H9 (cell line): Measurements from ENCODE around the gene NNT. TPM values are rescaled to one million over a fixed set of nuclear protein-coding genes. Genes with fewer than 3 reads are reported as not detected.
A peak's percentile ranks its signal among the peaks of the same experiment; 100 is the strongest.

Experiments used
- DNase-seq: peaks from one replicate; pipeline ENCODE4 v3.0.0-alpha.2; 2017
- H2AFZ ChIP-seq: one replicate; pipeline ENCODE4 v1.6.1; 2013; ENCODE audit warnings: mild to moderate bottlenecking, low read length, control low read depth, moderate library complexity
- H2AK5ac ChIP-seq: 2 replicates; pipeline ENCODE4 v1.6.1; 2013; ENCODE audit warnings: low read length, control low read depth, mixed read lengths; ENCODE audit not compliant: insufficient read length
- H2BK120ac ChIP-seq: one replicate; pipeline ENCODE4 v1.6.1; 2013; ENCODE audit warnings: low read depth, mild to moderate bottlenecking, low read length, control low read depth, inconsistent platforms; ENCODE audit not compliant: poor library complexity, severe bottlenecking
- H2BK12ac ChIP-seq: 2 replicates; pipeline ENCODE4 v1.6.1; 2013; ENCODE audit warnings: low read length, control low read depth, mixed read lengths, low read depth; ENCODE audit not compliant: insufficient read length
- H2BK15ac ChIP-seq: 2 replicates; pipeline ENCODE4 v1.6.1; 2013; ENCODE audit warnings: low read depth, low read length, control low read depth
- H2BK20ac ChIP-seq: one replicate; pipeline ENCODE4 v1.6.1; 2013; ENCODE audit warnings: low read depth, mild to moderate bottlenecking, low read length, control low read depth, inconsistent platforms; ENCODE audit not compliant: poor library complexity, severe bottlenecking
- H2BK5ac ChIP-seq: 2 replicates; pipeline ENCODE4 v1.6.1; 2013; ENCODE audit warnings: low read length, control low read depth, mixed read lengths; ENCODE audit not compliant: insufficient read length
- H3K14ac ChIP-seq: 2 replicates; pipeline ENCODE4 v1.6.1; 2013; ENCODE audit warnings: low read length, control low read depth; ENCODE audit not compliant: insufficient read depth
- H3K18ac ChIP-seq: 2 replicates; pipeline ENCODE4 v1.6.1; 2013; ENCODE audit warnings: low read depth, mild to moderate bottlenecking, mixed read lengths, low read length, control low read depth; ENCODE audit not compliant: insufficient read length
- H3K23ac ChIP-seq: 2 replicates; pipeline ENCODE4 v1.6.1; 2013; ENCODE audit warnings: low read length, control low read depth, mixed read lengths, low read depth; ENCODE audit not compliant: insufficient read length
- H3K23me2 ChIP-seq: 2 replicates; pipeline ENCODE4 v1.6.1; 2013; ENCODE audit warnings: low read depth, mild to moderate bottlenecking, mixed read lengths, low read length, control low read depth; ENCODE audit not compliant: insufficient read length, poor library complexity, severe bottlenecking
- H3K27ac ChIP-seq: 2 replicates; pipeline ENCODE4 v1.5.1; 2013; ENCODE audit warnings: low read length, control low read depth, mixed read lengths, low read depth; ENCODE audit not compliant: insufficient read length
- H3K27me3 ChIP-seq: 2 replicates; pipeline ENCODE4 v1.6.1; 2013; ENCODE audit warnings: low read length, control low read depth, inconsistent platforms; ENCODE audit not compliant: insufficient read depth
- H3K4ac ChIP-seq: 2 replicates; pipeline ENCODE4 v1.6.1; 2013; ENCODE audit warnings: low read depth, mild to moderate bottlenecking, control low read depth, inconsistent platforms, low read length, moderate library complexity
- H3K4me1 ChIP-seq: 2 replicates; pipeline ENCODE4 v1.6.1; 2013; ENCODE audit warnings: low read length, control low read depth, inconsistent platforms; ENCODE audit not compliant: insufficient read depth
- H3K4me2 ChIP-seq: 2 replicates; pipeline ENCODE4 v1.6.1; 2013; ENCODE audit warnings: low read length, control low read depth, mixed read lengths; ENCODE audit not compliant: insufficient read length, insufficient read depth
- H3K56ac ChIP-seq: 2 replicates; pipeline ENCODE4 v1.6.1; 2013; ENCODE audit warnings: low read depth, mild to moderate bottlenecking, mixed read lengths, low read length, control low read depth; ENCODE audit not compliant: insufficient read length
- H3K79me1 ChIP-seq: 2 replicates; pipeline ENCODE4 v1.6.1; 2013; ENCODE audit warnings: low read depth, mild to moderate bottlenecking, moderate library complexity, low read length, control low read depth, inconsistent platforms; ENCODE audit not compliant: insufficient read depth, poor library complexity, severe bottlenecking
- H3K79me2 ChIP-seq: 2 replicates; pipeline ENCODE4 v1.6.1; 2013; ENCODE audit warnings: low read length, control low read depth, inconsistent platforms; ENCODE audit not compliant: insufficient read depth
- H3K9ac ChIP-seq: 2 replicates; pipeline ENCODE4 v1.6.1; 2013; ENCODE audit warnings: low read length, control low read depth, mixed read lengths; ENCODE audit not compliant: insufficient read length; ENCODE audit errors: extremely low read depth
- H3K9me3 ChIP-seq: one replicate; pipeline ENCODE4 v1.6.1; 2013; ENCODE audit warnings: low read depth, low read length, inconsistent platforms; ENCODE audit not compliant: control insufficient read depth
- H3T11ph ChIP-seq: one replicate; pipeline ENCODE4 v1.6.1; 2013; ENCODE audit warnings: mild to moderate bottlenecking, low read length, control low read depth, inconsistent platforms
- H4K20me1 ChIP-seq: one replicate; pipeline ENCODE4 v1.6.1; 2013; ENCODE audit not compliant: control insufficient read depth, insufficient read length, insufficient read depth
- H4K5ac ChIP-seq: 2 replicates; pipeline ENCODE4 v1.6.1; 2013; ENCODE audit warnings: low read depth, mild to moderate bottlenecking, mixed read lengths, low read length, control low read depth; ENCODE audit not compliant: insufficient read length
- H4K8ac ChIP-seq: replicated peaks from 2 replicates; pipeline ENCODE4 v1.6.1; 2013; ENCODE audit warnings: low read length, control low read depth, mixed read lengths, low read depth; ENCODE audit not compliant: insufficient read length
- H4K91ac ChIP-seq: 2 replicates; pipeline ENCODE4 v1.6.1; 2013; ENCODE audit warnings: low read depth, mild to moderate bottlenecking, moderate library complexity, mixed read lengths, low read length, control low read depth; ENCODE audit not compliant: insufficient read length
- H3K27ac Mint-ChIP-seq, 3 experiments: 2 replicates in 2 of 3; 3 replicates in 1 of 3; pipeline ENCODE4 v1.8.0; 2020 to 2021; ENCODE audit warnings: mixed read lengths in 3 of 3, mild to moderate bottlenecking in 1 of 3, moderate library complexity in 1 of 3
- H3K27me3 Mint-ChIP-seq: 2 replicates; pipeline ENCODE4 v1.8.0; 2021; ENCODE audit warnings: low read depth, mild to moderate bottlenecking, moderate library complexity, mixed read lengths
- H3K36me3 Mint-ChIP-seq, 3 experiments: 2 replicates in 2 of 3; 3 replicates in 1 of 3; pipeline ENCODE4 v1.8.0; 2020 to 2021; ENCODE audit warnings: low read depth in 3 of 3, mixed read lengths in 3 of 3; ENCODE audit not compliant: insufficient read depth in 1 of 3
- H3K4me1 Mint-ChIP-seq, 2 experiments: 2 replicates each; pipeline ENCODE4 v1.8.0; 2020; ENCODE audit warnings: mixed read lengths in 2 of 2
- H3K4me3 Mint-ChIP-seq, 2 experiments: 2 replicates in 1 of 2; 3 replicates in 1 of 2; pipeline ENCODE4 v1.8.0; 2020 to 2021; ENCODE audit warnings: mild to moderate bottlenecking in 2 of 2, mixed read lengths in 2 of 2, moderate library complexity in 1 of 2
- H3K9me3 Mint-ChIP-seq, 2 experiments: 2 replicates in 1 of 2; 3 replicates in 1 of 2; pipeline ENCODE4 v1.8.0; 2020; ENCODE audit warnings: mild to moderate bottlenecking in 2 of 2, mixed read lengths in 2 of 2, moderate library complexity in 1 of 2
- WGBS: extraction: QIAGEN DNeasy Blood & Tissue Kit; methylation state at CpG from one replicate; pipeline ENCODE4 v1.1.7; 2013; ENCODE audit warnings: missing lambda C conversion rate, low lambda C conversion rate, mixed read lengths; ENCODE audit not compliant: insufficient read length; ENCODE audit errors: extremely low coverage; 5-methylcytosine and 5-hydroxymethylcytosine counted together
- total RNA-seq: library from RNA; stranded (reverse); gene quantifications from 2 replicates; pipeline ENCODE4 v1.2.1, GENCODE V29; 2021
- TF ChIP-seq, protein P1 (sequence below): fragments of 200-600 bp; sonication (generic); conservative IDR thresholded peaks from 3 replicates; pipeline ENCODE4 v1.8.0; 2021; ENCODE audit warnings: antibody characterized with exemption, mild to moderate bottlenecking

NNT gene
- total RNA-seq, 1 experiment from 2014 or later: 27.6 TPM

GRCh38 chr5:43554497-43554896 is 48.5 kb upstream of the NNT start:
- WGBS: no CpG with 5 or more reads among the region's 1 CpG
- no peak overlapping the region for H2BK15ac ChIP-seq
- H3K79me1 ChIP-seq: no peaks in the 10 kb centered on the region
- H3K14ac ChIP-seq: no peak overlapping the region
- no peak overlapping the region for H3K18ac ChIP-seq
- no peak overlapping the region for H3K27ac ChIP-seq
- no peak overlapping the region for H3K4ac ChIP-seq
- no peak overlapping the region for H4K5ac ChIP-seq
- H3K79me2 ChIP-seq: peaks cover 20% of the 10 kb centered on the region; the same call in 1 of the 2 replicates
- H4K8ac ChIP-seq: no peak overlapping the region
- H2BK5ac ChIP-seq: no peak overlapping the region
- H4K20me1 ChIP-seq: no peaks in the 10 kb centered on the region
- H3K27me3 ChIP-seq: no peaks in the 10 kb centered on the region
- H2BK120ac ChIP-seq: no peak overlapping the region
- no peak overlapping the region for H3K27ac Mint-ChIP-seq
- H2BK20ac ChIP-seq: no peak overlapping the region
- peaks cover 10% of the 10 kb centered on the region in 2 experiments for H3K4me1 Mint-ChIP-seq
- H2AFZ ChIP-seq: no peak overlapping the region
- H2BK12ac ChIP-seq: no peak overlapping the region
- H3K4me3 Mint-ChIP-seq: no peak overlapping the region; a peak in 1 of 5 replicates
- H3K4me2 ChIP-seq: peak overlapping the region; percentile 19
- H3K9me3 ChIP-seq: no peaks in the 10 kb centered on the region
- no peak overlapping the region for H2AK5ac ChIP-seq
- H3K23me2 ChIP-seq: peaks cover 8% of the 10 kb centered on the region
- H3K23ac ChIP-seq: no peak overlapping the region
- no peak overlapping the region for H3K9ac ChIP-seq
- no peak for DNase-seq
- no peak overlapping the region for H3K56ac ChIP-seq
- peaks cover 5 to 17% (median 6%) of the 10 kb centered on the region in 3 experiments for H3K36me3 Mint-ChIP-seq
- H3T11ph ChIP-seq: no peak overlapping the region
- H3K9me3 Mint-ChIP-seq: peaks cover 0 to 2% of the 10 kb centered on the region in 2 experiments; a peak in 1 of 5 replicates
- TF ChIP-seq, protein P1, sequence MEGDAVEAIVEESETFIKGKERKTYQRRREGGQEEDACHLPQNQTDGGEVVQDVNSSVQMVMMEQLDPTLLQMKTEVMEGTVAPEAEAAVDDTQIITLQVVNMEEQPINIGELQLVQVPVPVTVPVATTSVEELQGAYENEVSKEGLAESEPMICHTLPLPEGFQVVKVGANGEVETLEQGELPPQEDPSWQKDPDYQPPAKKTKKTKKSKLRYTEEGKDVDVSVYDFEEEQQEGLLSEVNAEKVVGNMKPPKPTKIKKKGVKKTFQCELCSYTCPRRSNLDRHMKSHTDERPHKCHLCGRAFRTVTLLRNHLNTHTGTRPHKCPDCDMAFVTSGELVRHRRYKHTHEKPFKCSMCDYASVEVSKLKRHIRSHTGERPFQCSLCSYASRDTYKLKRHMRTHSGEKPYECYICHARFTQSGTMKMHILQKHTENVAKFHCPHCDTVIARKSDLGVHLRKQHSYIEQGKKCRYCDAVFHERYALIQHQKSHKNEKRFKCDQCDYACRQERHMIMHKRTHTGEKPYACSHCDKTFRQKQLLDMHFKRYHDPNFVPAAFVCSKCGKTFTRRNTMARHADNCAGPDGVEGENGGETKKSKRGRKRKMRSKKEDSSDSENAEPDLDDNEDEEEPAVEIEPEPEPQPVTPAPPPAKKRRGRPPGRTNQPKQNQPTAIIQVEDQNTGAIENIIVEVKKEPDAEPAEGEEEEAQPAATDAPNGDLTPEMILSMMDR: no peak
- H3K4me1 ChIP-seq: 0 out of 2 replicates have a peak, but pooled peaks cover 2% of the 10 kb centered on the region
- H4K91ac ChIP-seq: no peak overlapping the region
- no peaks in the 10 kb centered on the region; the same call in 1 of the 2 replicates for H3K27me3 Mint-ChIP-seq
